Vagina (tissue), 2 donors: ENCODE results near the gene AGRN. TPM values are rescaled to one million over a fixed set of nuclear protein-coding genes. Genes with fewer than 3 reads are reported as not detected.
"Not testable (repeated sequence)": the region's sequence is repeated elsewhere in the genome, so short reads cannot be mapped to it uniquely, and the experiment has no call there.

Source experiments
- DNase-seq, 2 donors: peaks; one replicate each; pipeline ENCODE4 v3.0.0-alpha.2; 2017; ENCODE audit errors: extremely low spot score in 2 of 2
- H3K27ac ChIP-seq: fragments of 200-600 bp; sonication (generic); one replicate; pipeline ENCODE4 v1.5.1; 2019
- H3K27me3 ChIP-seq: fragments of 200-600 bp; sonication (generic); one replicate; pipeline ENCODE4 v1.5.1; 2019
- H3K36me3 ChIP-seq, 2 donors: fragments of 200-600 bp; sonication (generic); one replicate each; pipeline ENCODE4 v1.5.1; 2017 to 2019
- H3K4me1 ChIP-seq: fragments of 200-600 bp; sonication (generic); one replicate; pipeline ENCODE4 v1.5.1; 2019
- H3K4me3 ChIP-seq, 2 donors: fragments of 200-600 bp; sonication (generic); 1 replicate in 1 of 2; 2 replicates in 1 of 2; pipeline ENCODE4 v1.5.1; 2016 to 2019
- H3K9me3 ChIP-seq: fragments of 200-600 bp; sonication (generic); one replicate; pipeline ENCODE4 v1.5.1; 2019
- POLR2A ChIP-seq, 2 donors: fragments of 450-650 bp; IDR thresholded peaks; one replicate each; pipeline ENCODE4 v1.6.1; 2017; ENCODE audit warnings: antibody characterized with exemption in 2 of 2, mild to moderate bottlenecking in 2 of 2, moderate library complexity in 2 of 2
- POLR2AphosphoS5 ChIP-seq, 2 donors: sonication (generic); formaldehyde crosslinking; IDR thresholded peaks; one replicate each; pipeline ENCODE4 v1.9.0; 2017; ENCODE audit warnings: antibody characterized with exemption in 2 of 2, mild to moderate bottlenecking in 2 of 2, low read depth in 1 of 2; ENCODE audit not compliant: insufficient read depth in 1 of 2
- intact Hi-C: fragments of 100-400 bp; cut with DNase I; formaldehyde crosslinking; loops from one replicate; pipeline ENCODE4 v1.15.1; 2023
- total RNA-seq: library from RNA; depleted of rRNA; stranded (reverse); fragments of >200 nt; gene quantifications from one replicate; pipeline ENCODE4 v1.2.3, GENCODE V29; 2016
- TF ChIP-seq, protein P1 (sequence below), 3 experiments: fragments of 450-650 bp in 2 of 3; fragments of 200-600 bp in 1 of 3; sonication (generic) in 1 of 3; IDR thresholded peaks; one replicate each; pipeline ENCODE4 v1.5.1; 2017 to 2019; ENCODE audit warnings: antibody characterized with exemption in 3 of 3, mild to moderate bottlenecking in 2 of 3, moderate library complexity in 2 of 3

AGRN gene
- total RNA-seq, 1 donor from 2014 or later, result 25.5 TPM

DNA sequence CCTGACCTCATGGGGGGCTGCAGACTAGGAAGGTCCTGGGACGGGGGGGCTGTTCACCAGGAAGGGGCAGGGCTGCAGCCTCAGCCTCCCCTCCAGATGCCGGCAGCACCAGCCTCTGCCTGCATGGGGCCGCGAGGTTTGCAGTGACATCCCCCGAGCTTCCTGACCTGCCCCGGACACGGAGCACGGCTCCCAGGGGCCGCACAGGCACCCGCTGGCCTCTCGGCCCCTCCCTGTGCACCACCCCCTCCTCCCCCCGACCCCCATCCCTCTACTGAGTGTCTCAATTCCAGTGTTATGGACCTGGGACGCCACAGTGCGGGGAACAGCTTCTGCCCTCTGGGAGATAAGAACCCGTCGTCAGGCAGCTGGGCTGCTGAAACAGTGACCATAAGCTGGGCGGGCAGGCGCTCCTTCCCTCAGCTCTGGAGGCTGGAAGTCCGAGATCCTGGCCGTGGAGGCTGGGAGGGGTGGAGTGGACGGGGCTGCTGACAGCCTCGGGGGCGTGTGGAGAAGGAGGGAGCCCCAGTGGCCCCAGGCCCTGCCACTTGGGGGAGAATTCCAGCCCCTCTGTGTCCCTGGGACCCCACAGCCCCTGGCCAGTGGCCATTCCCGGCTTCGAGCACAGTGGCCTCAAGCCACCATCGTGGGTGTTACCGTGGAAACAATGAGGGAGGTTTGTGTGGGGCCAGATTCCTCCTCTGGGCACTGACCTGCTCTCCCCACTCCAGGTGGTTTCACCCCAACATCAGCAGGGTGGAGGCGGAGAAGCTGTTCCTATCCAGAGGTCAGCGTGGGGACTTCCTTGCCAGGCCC is 42.6 kb downstream of the AGRN start:
- Histone ChIP-seq H3K36me3 (no peaks in the 10 kb centered on the region), H3K27ac (no peak overlapping the region), H3K9me3 (no peaks in the 10 kb centered on the region), H3K4me3 (no peak overlapping the region), H3K27me3 (peaks cover 5% of the 10 kb centered on the region), H3K4me1 (peaks cover 38% of the 10 kb centered on the region)
- TF ChIP-seq, protein P1, sequence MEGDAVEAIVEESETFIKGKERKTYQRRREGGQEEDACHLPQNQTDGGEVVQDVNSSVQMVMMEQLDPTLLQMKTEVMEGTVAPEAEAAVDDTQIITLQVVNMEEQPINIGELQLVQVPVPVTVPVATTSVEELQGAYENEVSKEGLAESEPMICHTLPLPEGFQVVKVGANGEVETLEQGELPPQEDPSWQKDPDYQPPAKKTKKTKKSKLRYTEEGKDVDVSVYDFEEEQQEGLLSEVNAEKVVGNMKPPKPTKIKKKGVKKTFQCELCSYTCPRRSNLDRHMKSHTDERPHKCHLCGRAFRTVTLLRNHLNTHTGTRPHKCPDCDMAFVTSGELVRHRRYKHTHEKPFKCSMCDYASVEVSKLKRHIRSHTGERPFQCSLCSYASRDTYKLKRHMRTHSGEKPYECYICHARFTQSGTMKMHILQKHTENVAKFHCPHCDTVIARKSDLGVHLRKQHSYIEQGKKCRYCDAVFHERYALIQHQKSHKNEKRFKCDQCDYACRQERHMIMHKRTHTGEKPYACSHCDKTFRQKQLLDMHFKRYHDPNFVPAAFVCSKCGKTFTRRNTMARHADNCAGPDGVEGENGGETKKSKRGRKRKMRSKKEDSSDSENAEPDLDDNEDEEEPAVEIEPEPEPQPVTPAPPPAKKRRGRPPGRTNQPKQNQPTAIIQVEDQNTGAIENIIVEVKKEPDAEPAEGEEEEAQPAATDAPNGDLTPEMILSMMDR (IDR thresholded peaks at IDR 0.05), result no peak
- TF ChIP-seq POLR2AphosphoS5 (IDR thresholded peaks at IDR 0.05; ENCODE audit: insufficient read depth in 1 of 2, low read depth in 1 of 2) (no peak), POLR2A (IDR thresholded peaks at IDR 0.05) (no peak)
- DNase-seq, result no peak
- intact Hi-C loops, result no loop called here

DNA sequence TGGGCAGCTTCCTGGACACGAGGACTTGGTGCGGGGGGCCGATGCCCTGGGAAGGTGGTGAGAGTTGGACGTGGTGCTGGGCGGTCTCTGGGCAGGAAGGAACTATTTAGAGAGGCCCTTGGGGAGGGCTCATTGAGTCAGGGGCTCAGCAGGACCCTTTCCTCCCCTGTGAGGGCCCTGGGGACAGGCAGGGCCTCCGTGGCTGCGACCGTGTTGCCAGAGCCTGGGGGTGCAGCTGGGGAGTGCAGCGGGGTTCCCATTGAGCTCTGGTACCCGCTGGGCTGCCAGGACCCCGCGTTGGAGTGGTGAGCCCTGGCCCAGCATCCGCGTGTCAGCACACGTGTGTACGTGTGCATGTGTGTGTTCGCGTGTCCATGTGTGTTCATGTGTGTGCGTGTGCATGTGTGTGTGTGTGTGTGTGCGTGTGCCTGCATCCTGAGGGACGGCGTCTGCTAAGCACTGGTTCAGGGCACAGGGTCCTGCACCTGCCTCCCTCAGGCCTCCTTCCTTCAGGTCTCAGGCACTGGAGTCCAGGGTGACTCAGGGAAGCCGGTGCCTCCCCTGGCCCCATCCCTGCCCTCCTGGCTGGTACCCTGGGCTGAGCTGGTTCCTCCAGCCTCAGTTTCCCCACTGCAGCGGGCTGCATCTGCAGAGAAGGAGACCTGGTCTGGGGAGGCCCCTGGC is 43.5 kb downstream of the AGRN start:
- Histone ChIP-seq H3K4me3 (no peak overlapping the region), H3K4me1 (peaks cover 43% of the 10 kb centered on the region), H3K36me3 (no peaks in the 10 kb centered on the region), H3K27me3 (peaks cover 5% of the 10 kb centered on the region), H3K27ac (no peak overlapping the region), H3K9me3 (no peaks in the 10 kb centered on the region)
- no peak for TF ChIP-seq POLR2AphosphoS5 (IDR thresholded peaks at IDR 0.05; ENCODE audit: insufficient read depth in 1 of 2, low read depth in 1 of 2)
- intact Hi-C loops, result no loop called here
- no peak for DNase-seq

DNA sequence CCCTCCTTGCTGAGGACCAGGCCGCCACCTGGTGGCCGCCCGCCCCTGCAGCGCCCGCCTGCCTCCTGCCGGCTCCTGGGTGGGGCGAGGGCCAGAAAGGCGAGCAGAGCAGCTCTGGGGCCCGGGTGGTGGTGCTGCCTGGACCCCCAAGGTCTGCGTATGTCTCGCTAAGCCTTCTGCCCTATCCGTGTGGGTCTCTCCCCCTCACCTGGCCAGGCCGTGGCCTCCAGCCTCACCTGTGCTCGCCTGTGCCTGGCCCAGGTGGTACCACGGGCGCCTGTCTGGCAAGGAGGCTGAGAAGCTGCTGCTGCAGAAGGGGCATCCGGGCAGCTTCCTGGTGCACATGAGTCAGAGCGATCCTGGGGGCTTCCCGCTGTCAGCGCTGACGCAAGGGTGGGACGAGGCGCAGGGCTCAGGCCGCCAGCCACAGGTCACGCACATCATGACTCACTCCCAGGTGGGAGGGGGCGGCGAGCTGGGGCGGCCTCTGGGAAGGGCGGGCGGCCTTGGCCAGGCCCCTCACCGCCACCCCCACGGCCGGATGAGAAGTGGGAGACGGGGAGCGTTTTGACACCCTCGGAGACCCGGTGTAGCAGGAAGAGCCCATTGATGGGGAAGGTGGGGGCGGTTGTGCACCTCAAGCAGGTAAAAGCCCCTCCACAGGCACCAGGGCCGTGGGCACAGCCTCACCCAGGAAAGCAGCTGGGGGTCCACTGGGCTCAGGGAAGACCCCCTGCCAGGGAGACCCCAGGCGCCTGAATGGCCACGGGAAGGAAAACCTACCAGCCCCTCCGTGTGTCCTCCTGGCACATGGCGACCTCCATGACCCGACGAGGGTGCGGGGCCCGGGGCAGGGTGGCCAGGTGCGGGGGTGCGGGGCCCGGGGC is 44.3 kb downstream of the AGRN start:
- Histone ChIP-seq H3K4me3 (no peak overlapping the region), H3K4me1 (peaks cover 43% of the 10 kb centered on the region)
- TF ChIP-seq POLR2AphosphoS5 (IDR thresholded peaks at IDR 0.05; ENCODE audit: insufficient read depth in 1 of 2, low read depth in 1 of 2), result peak in 1 of 2 donors; percentile 34
- no peak for TF ChIP-seq POLR2A (IDR thresholded peaks at IDR 0.05)
- TF ChIP-seq, protein P1 (IDR thresholded peaks at IDR 0.05), result peak; percentile 66 to 86 (median 83)

DNA sequence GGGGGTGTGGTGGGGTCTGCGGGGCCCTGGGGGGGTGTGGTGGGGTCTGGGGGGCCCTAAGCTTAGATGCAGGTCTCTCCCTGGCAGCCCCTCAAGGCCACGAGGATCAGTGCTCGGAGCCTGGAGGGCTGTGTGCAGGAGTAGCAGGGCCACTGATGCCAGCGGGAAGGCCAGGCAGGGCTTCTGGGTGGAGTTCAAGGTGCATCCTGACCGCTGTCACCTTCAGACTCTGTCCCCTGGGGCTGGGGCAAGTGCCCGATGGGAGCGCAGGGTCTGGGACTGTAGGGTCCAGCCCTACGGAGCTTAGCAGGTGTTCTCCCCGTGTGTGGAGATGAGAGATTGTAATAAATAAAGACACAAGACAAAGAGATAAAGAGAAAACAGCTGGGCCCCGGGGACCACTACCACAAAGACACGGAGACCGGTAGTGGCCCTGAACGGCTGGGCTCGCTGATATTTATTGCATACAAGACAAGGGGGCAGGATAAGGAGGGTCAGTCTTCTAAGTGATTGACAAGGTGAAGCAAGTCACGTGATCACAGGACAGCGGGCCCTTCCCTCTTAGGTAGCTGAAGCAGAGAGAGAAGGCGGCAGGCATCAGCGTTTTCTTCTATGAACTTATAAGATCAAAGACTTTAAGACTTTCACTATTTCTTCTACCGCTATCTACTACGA is 45.5 kb downstream of the AGRN start:
- intact Hi-C loops, result no loop called here
- Histone ChIP-seq H3K4me3 (no peak overlapping the region), H3K4me1 (peaks cover 38% of the 10 kb centered on the region)

More for the DNA sequence above, 44.3 kb downstream of the AGRN start:
- intact Hi-C loops, result no loop called here
- Histone ChIP-seq H3K27ac (peak overlapping the region; percentile 20), H3K27me3 (peaks cover 5% of the 10 kb centered on the region), H3K9me3 (no peaks in the 10 kb centered on the region), H3K36me3 (no peaks in the 10 kb centered on the region)
- no peak for DNase-seq

DNA sequence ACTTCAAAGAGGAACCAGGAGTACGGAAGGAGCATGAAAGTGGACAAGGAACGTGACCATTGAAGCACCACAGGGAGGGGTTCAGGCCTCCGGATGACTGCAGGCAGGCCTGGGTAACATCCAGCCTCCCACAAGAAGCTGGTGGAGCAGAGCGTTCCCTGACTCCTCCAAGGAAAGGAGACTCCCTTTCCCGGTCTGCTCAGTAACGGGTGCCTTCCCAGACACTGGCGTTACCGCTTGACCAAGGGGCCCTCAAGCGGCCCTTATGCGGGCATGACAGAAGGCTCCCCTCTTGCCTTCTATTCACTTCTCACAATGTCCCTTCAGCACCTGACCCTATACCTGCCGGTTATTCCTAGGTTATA is 46.0 kb downstream of the AGRN start:
- H3K4me1 ChIP-seq, result peaks cover 38% of the 10 kb centered on the region
- intact Hi-C loops, result not testable (repeated sequence)

More for the DNA sequence above, 45.5 kb downstream of the AGRN start:
- Histone ChIP-seq H3K27me3 (peaks cover 5% of the 10 kb centered on the region), H3K9me3 (no peaks in the 10 kb centered on the region), H3K27ac (no peak overlapping the region), H3K36me3 (no peaks in the 10 kb centered on the region)
- no peak for DNase-seq
- TF ChIP-seq, protein P1 (IDR thresholded peaks at IDR 0.05), result no peak
- TF ChIP-seq POLR2AphosphoS5 (IDR thresholded peaks at IDR 0.05; ENCODE audit: insufficient read depth in 1 of 2, low read depth in 1 of 2) (no peak), POLR2A (IDR thresholded peaks at IDR 0.05) (no peak)

More for the DNA sequence above, 46.0 kb downstream of the AGRN start:
- not testable (repeated sequence) for H3K27ac ChIP-seq, H3K9me3 ChIP-seq, DNase-seq, H3K4me3 ChIP-seq, H3K36me3 ChIP-seq, H3K27me3 ChIP-seq
